IMR-90 (cell line): ENCODE data around the gene SLC25A19. TPM values are rescaled to one million over a fixed set of nuclear protein-coding genes. Genes with fewer than 3 reads are reported as not detected.
A peak's percentile ranks its signal among the peaks of the same experiment; 100 is the strongest.

Experiments
- ATAC-seq: fragments of 200-7000 bp; cut with Tn5 transposase; 2 replicates; pipeline ENCODE4 v1.9.1; 2020; ENCODE audit warnings: low read depth, mild to moderate bottlenecking, moderate library complexity
- BruUV-seq: library from RNA; stranded (reverse); fragments of 400-500 nt; replicated peaks from 2 replicates; lab custom pipeline; 2021; lab: Mats Ljungman, UMichigan
- CTCF ChIA-PET: fragments of 300-600 bp; formaldehyde crosslinking; extraction: SDS; loops from one replicate; lab custom pipeline; 2021; ENCODE audit warnings: antibody characterized with exemption; lab: Yijun Ruan, JAX
- POLR2A ChIA-PET: fragments of 300-600 bp; sonication (Branson Sonifier 250); formaldehyde crosslinking; loops from one replicate; lab custom pipeline; 2022; ENCODE audit warnings: antibody characterized with exemption; ENCODE audit not compliant: unreplicated experiment; lab: Charles Lee
- DNase-seq: peaks from one replicate; pipeline ENCODE4 v3.0.0; 2013
- H2AFZ ChIP-seq: replicated peaks from 2 replicates; pipeline ENCODE3; 2013; ENCODE audit warnings: low read length, mild to moderate bottlenecking; ENCODE audit not compliant: poor library complexity
- H2AK5ac ChIP-seq: 2 replicates; pipeline ENCODE4 v1.6.1; 2013; ENCODE audit warnings: low read depth, low read length, inconsistent platforms
- H2AK9ac ChIP-seq: replicated peaks from 2 replicates; pipeline ENCODE3; 2013; ENCODE audit warnings: mild to moderate bottlenecking, low read depth, low read length, moderate library complexity; ENCODE audit not compliant: poor library complexity
- H2BK120ac ChIP-seq: 2 replicates; pipeline ENCODE4 v1.6.1; 2013; ENCODE audit warnings: low read depth, low read length, inconsistent platforms
- H2BK15ac ChIP-seq: 3 replicates; pipeline ENCODE4 v1.6.1; 2013; ENCODE audit warnings: low read depth, low read length, inconsistent platforms
- H2BK20ac ChIP-seq: 2 replicates; pipeline ENCODE4 v1.6.1; 2013; ENCODE audit warnings: low read depth, mild to moderate bottlenecking, inconsistent platforms, low read length, moderate library complexity
- H2BK5ac ChIP-seq: 2 replicates; pipeline ENCODE4 v1.6.1; 2013; ENCODE audit warnings: mild to moderate bottlenecking, low read depth, low read length, inconsistent platforms; ENCODE audit not compliant: poor library complexity, severe bottlenecking
- H3K14ac ChIP-seq: replicated peaks from 2 replicates; pipeline ENCODE4 v1.6.1; 2013; ENCODE audit warnings: low read depth, low read length, inconsistent platforms
- H3K18ac ChIP-seq: 2 replicates; pipeline ENCODE4 v1.6.1; 2013; ENCODE audit warnings: low read depth, low read length, control low read depth
- H3K23ac ChIP-seq: 2 replicates; pipeline ENCODE4 v1.6.1; 2013; ENCODE audit warnings: low read depth, low read length, inconsistent platforms
- H3K27ac ChIP-seq: 2 replicates; pipeline ENCODE4 v1.5.1; 2013; ENCODE audit warnings: mild to moderate bottlenecking, control low read depth, low read length; ENCODE audit not compliant: insufficient read depth
- H3K27me3 ChIP-seq: 2 replicates; pipeline ENCODE4 v1.6.1; 2013; ENCODE audit warnings: low read length; ENCODE audit not compliant: control insufficient read depth, insufficient read depth
- H3K36me3 ChIP-seq: 2 replicates; pipeline ENCODE4 v1.6.1; 2013; ENCODE audit warnings: low read length, mixed read lengths; ENCODE audit not compliant: control insufficient read depth, insufficient read depth
- H3K4ac ChIP-seq: 2 replicates; pipeline ENCODE4 v1.6.1; 2013; ENCODE audit warnings: low read depth, low read length, inconsistent platforms
- H3K4me1 ChIP-seq: 2 replicates; pipeline ENCODE4 v1.6.1; 2013; ENCODE audit warnings: low read length, mixed read lengths; ENCODE audit not compliant: control insufficient read depth, insufficient read depth
- H3K4me2 ChIP-seq: 2 replicates; pipeline ENCODE4 v1.6.1; 2013; ENCODE audit warnings: low read depth, mild to moderate bottlenecking, control low read depth, low read length, moderate library complexity
- H3K4me3 ChIP-seq: 2 replicates; pipeline ENCODE4 v1.5.1; 2013; ENCODE audit warnings: low read depth, mild to moderate bottlenecking, control low read depth, low read length, moderate library complexity; ENCODE audit not compliant: insufficient read depth
- H3K56ac ChIP-seq: 2 replicates; pipeline ENCODE4 v1.6.1; 2013; ENCODE audit warnings: low read length, inconsistent platforms; ENCODE audit not compliant: insufficient read depth; ENCODE audit errors: extremely low read depth
- H3K79me1 ChIP-seq, 2 experiments: 2 replicates each; pipeline ENCODE4 v1.6.1; 2013; ENCODE audit warnings: low read length in 2 of 2, inconsistent platforms in 1 of 2, low read depth in 1 of 2
- H3K9ac ChIP-seq: 2 replicates; pipeline ENCODE4 v1.6.1; 2013; ENCODE audit warnings: low read depth, low read length, control low read depth
- H3K9me1 ChIP-seq: 2 replicates; pipeline ENCODE4 v1.6.1; 2013; ENCODE audit warnings: low read length, inconsistent platforms; ENCODE audit not compliant: insufficient read depth
- H3K9me3 ChIP-seq: 2 replicates; pipeline ENCODE4 v1.6.1; 2013; ENCODE audit warnings: low read length; ENCODE audit not compliant: control insufficient read depth, insufficient read depth
- H4K20me1 ChIP-seq: 2 replicates; pipeline ENCODE4 v1.6.1; 2013; ENCODE audit warnings: low read length, inconsistent platforms; ENCODE audit not compliant: insufficient read depth
- H4K5ac ChIP-seq: 2 replicates; pipeline ENCODE4 v1.6.1; 2013; ENCODE audit warnings: mild to moderate bottlenecking, low read depth, low read length, control low read depth
- H4K8ac ChIP-seq, 2 experiments: 2 replicates each; pipeline ENCODE4 v1.6.1; 2013; ENCODE audit warnings: low read depth in 2 of 2, low read length in 2 of 2, control low read depth in 1 of 2, inconsistent platforms in 1 of 2
- H4K91ac ChIP-seq: 2 replicates; pipeline ENCODE4 v1.6.1; 2013; ENCODE audit warnings: low read depth, low read length, inconsistent platforms; ENCODE audit not compliant: insufficient read depth
- CHD1 ChIP-seq: IDR thresholded peaks from 2 replicates; pipeline ENCODE4 v1.6.1; 2012; ENCODE audit warnings: low read depth, low read length, improper control_type of control experiment
- FOS ChIP-seq: fragments of 150-350 bp; IDR thresholded peaks from 2 replicates; pipeline ENCODE4 v1.6.1; 2016; ENCODE audit warnings: low read depth, low read length
- POLR2A ChIP-seq: IDR thresholded peaks from 2 replicates; pipeline ENCODE4 v1.6.1; 2012; ENCODE audit warnings: mild to moderate bottlenecking, low read depth, low read length
- RAD21 ChIP-seq: IDR thresholded peaks from 2 replicates; pipeline ENCODE4 v1.6.1; 2012; ENCODE audit warnings: low read length, improper control_type of control experiment
- WGBS, 2 experiments: methylation state at CpG; one replicate each; pipeline versions ENCODE4 v1.1.5 to v1.1.7; 2013; ENCODE audit warnings: missing lambda C conversion rate in 2 of 2; ENCODE audit not compliant: insufficient read length in 1 of 2; ENCODE audit errors: extremely low coverage in 2 of 2; 5-methylcytosine and 5-hydroxymethylcytosine counted together
- dilution Hi-C: fragments of 300-500 bp; cut with HindIII; formaldehyde crosslinking; loops from one replicate; pipeline ENCODE4 v1.14.3; 2018; ENCODE audit warnings: low sequenced_read_pairs; ENCODE audit not compliant: unreplicated experiment
- in situ Hi-C: fragments of 300-500 bp; cut with MboI; formaldehyde crosslinking; loops from 3 replicates; pipeline ENCODE4 v1.14.3; 2019; ENCODE audit warnings: low sequenced_read_pairs, inconsistent platforms, mixed read lengths
- intact Hi-C: fragments of 100-400 bp; cut with micrococcal nuclease; formaldehyde crosslinking; loops from 2 replicates; pipeline ENCODE4 v1.10.0; 2022
- polyA plus RNA-seq, 3 experiments: library from polyadenylated mRNA; depleted of rRNA; stranded (reverse); fragments of >200 nt; gene quantifications; 2 replicates each; pipeline ENCODE4 v1.2.3, GENCODE V29; 2012; ENCODE audit warnings: low replicate concordance in 1 of 3
- total RNA-seq: library from RNA; depleted of rRNA; stranded (reverse); fragments of >200 nt; gene quantifications from 2 replicates; pipeline ENCODE4 v1.2.3, GENCODE V29; 2012

SLC25A19 gene
- total and polyA plus RNA-seq, 2 of the 4 experiments (the other 2 are of a cell fraction): 9.1 to 9.2 TPM

DNA sequence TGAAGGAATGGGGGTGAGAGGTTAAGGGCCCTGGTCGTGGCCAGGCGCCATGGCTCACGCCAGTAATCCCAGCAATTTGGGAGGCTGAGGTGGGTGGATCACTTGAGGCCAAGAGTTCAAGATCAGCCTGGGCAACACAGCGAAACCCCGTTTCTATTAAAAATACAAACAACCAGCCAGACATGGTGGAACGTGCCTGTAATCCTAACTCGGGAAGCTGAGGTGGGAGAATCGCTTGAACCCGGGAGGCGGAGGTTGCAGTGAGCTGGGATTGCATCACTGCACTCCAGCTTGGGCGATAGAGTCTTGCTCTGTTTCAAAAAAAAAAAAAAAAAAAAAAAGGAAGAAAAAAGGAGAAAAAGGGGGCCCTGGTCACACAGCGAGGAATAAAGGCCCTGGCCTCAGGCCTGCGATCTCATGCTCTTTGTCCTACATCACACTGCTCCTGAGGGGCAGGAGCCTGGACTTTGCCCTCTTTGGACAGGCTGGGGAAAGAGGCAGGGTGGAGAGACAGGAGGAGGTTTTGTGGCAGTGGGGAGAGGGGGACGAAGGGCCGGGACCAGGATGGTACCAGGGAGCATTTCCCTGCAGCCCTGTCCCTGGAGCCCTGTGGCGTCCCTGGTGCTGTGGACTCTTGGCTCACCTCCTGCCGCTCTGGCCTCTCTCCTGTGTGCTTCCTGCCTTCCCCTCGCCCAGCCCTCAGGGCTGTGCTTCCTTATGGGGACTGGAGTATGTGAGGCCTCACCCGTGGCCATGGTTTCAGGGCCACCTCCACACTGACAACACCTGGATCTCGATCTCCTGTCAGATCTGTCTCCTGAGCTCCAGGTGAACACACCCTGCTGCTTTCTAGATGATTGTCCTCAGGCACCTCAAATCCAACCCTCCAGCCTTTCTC is 19.7 kb upstream of the SLC25A19 start:
- no peak overlapping the region for H2BK15ac ChIP-seq
- ATAC-seq: no peak
- in situ Hi-C loops: no loop called here

More for the DNA sequence above, 19.7 kb upstream of the SLC25A19 start:
- Histone ChIP-seq H3K23ac (no peak overlapping the region), H3K27me3 (no peaks in the 10 kb centered on the region), H3K4me1 (no peaks in the 10 kb centered on the region), H2AK5ac (no peak overlapping the region), H4K20me1 (no peaks in the 10 kb centered on the region), H2BK5ac (no peak overlapping the region), H3K4me2 (no peak overlapping the region), H3K4me3 (no peak overlapping the region), H3K4ac (no peak overlapping the region), H3K9me1 (peaks cover 4% of the 10 kb centered on the region; the same call in 1 of the 2 replicates), H3K36me3 (no peaks in the 10 kb centered on the region), H3K14ac (no peak overlapping the region), H3K9ac (no peak overlapping the region), H3K27ac (no peak overlapping the region), H4K5ac (no peak overlapping the region), H3K56ac (no peak overlapping the region), H2AFZ (no peak overlapping the region), H3K18ac (no peak overlapping the region), H3K9me3 (no peaks in the 10 kb centered on the region), H4K91ac (no peak overlapping the region), H3K79me1 (no peaks in the 10 kb centered on the region), H2AK9ac (peak overlapping the region; percentile 76), H2BK20ac (no peak overlapping the region), H2BK120ac (no peak overlapping the region), H4K8ac (no peak overlapping the region)
- WGBS, 2 experiments: 90% methylated on average over 2 of the region's 20 CpGs; no CpG with 5 or more reads in 1 of the 2 experiments
- BruUV-seq: no TSS peak
- intact Hi-C loops: no loop called here
- no peak for DNase-seq
- dilution Hi-C loops: no loop called here
- TF ChIP-seq POLR2A (no peak), FOS (no peak), CHD1 (no peak), RAD21 (no peak)
- ChIA-PET CTCF (no interaction called here), POLR2A (no interaction called here)
